KOPT-K1 (cell line): ENCODE data around the gene DIP2C.
"Not testable (repeated sequence)": the region's sequence is repeated elsewhere in the genome, so short reads cannot be mapped to it uniquely, and the experiment has no call there.

Source experiments
- H3K27ac ChIP-seq: fragments of 200-600 bp; sonication (generic); 2 replicates; pipeline ENCODE4 v1.5.1; 2016; ENCODE audit warnings: antibody characterized with exemption, mild to moderate bottlenecking, low read depth, low read length; ENCODE audit not compliant: poor library complexity, severe bottlenecking
- H3K36me3 ChIP-seq: fragments of 200-600 bp; sonication (generic); 2 replicates; pipeline ENCODE4 v1.5.1; 2017; ENCODE audit warnings: antibody characterized with exemption, mild to moderate bottlenecking, low read length, moderate library complexity; ENCODE audit not compliant: insufficient read depth
- H3K9me3 ChIP-seq: fragments of 200-600 bp; sonication (generic); 2 replicates; pipeline ENCODE4 v1.5.1; 2017; ENCODE audit warnings: antibody characterized with exemption, low read length, mild to moderate bottlenecking; ENCODE audit not compliant: insufficient read depth, poor library complexity, severe bottlenecking

DIP2C gene

GRCh38 chr10:265816-266588 is 423.5 kb downstream of the DIP2C start:
- H3K27ac ChIP-seq, H3K36me3 ChIP-seq, H3K9me3 ChIP-seq: not testable (repeated sequence)

DNA sequence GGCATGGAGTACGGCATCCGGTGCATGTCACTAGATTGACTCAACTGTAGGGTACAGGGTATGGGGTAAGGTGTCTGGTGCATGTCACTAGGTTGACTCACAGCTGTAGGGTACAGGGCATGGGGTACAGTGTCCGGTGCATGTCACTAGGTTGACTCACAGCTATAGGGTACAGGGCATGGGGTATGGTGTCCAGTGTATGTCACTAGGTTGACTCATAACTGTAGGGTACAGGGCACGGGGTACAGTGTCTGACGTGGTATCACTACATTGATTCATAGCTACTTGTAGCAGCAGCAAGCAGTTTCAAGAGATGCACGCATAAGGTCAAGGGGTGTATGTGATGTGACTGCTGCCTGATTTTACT is 424.4 kb downstream of the DIP2C start:
- not testable (repeated sequence) for H3K36me3 ChIP-seq, H3K27ac ChIP-seq, H3K9me3 ChIP-seq

- H3K9me3 ChIP-seq, H3K27ac ChIP-seq, H3K36me3 ChIP-seq: not testable (repeated sequence)
Measured at GRCh38 chr10:264160-265073, 425.1 kb downstream of the DIP2C start.

DNA sequence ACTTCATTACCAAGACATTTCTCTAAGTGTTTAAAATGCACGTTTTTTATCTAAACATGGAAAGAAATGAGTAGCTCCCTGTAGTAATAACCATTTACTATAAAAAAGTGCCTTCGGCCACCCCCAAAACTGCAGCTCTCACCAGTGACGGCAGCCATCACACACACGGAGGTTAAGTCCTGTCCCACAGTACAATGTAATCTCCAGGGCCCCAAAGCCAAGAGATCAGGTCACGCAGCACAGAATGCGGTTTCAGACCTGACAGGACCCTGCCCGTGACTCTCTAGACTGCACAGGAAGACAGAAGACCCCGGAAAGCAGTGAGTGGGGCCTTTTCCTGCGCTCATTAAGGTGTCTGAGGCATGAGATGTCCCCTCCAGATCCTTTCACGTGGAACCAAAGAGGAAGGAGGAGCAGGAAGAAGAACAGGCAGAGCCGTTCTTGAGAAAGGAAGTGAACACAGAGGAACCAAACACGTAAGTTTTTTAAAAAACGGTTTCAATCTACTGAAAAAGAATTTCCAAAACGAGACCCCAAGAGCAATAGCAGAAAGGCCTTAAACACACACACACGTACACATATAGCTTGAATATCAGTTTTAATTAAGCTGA is 428.5 kb downstream of the DIP2C start:
- H3K9me3 ChIP-seq = no peaks in the 10 kb centered on the region
- H3K36me3 ChIP-seq = peaks cover 6% of the 10 kb centered on the region
- H3K27ac ChIP-seq = no peak overlapping the region

GRCh38 chr10:251982-252582 is 437.4 kb downstream of the DIP2C start:
- Histone ChIP-seq H3K27ac (no peak overlapping the region), H3K36me3 (peaks cover 88% of the 10 kb centered on the region), H3K9me3 (no peaks in the 10 kb centered on the region)

DNA sequence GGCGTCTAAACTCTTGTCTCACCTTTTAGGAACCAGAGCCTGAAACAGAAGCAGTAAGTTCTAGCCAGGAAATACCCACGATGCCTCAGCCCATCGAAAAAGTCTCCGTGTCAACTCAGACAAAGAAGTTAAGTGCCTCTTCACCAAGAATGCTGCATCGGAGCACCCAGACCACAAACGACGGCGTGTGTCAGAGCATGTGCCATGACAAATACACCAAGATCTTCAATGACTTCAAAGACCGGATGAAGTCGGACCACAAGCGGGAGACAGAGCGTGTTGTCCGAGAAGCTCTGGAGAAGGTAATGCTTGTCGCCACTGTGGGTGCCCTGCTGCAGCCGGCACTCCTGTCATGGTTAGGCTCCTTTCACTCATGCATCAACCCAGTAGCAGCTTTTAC is 441.2 kb downstream of the DIP2C start:
- peaks cover 91% of the 10 kb centered on the region for H3K36me3 ChIP-seq
- H3K9me3 ChIP-seq = no peaks in the 10 kb centered on the region
- no peak overlapping the region for H3K27ac ChIP-seq

- Histone ChIP-seq H3K27ac (no peak overlapping the region), H3K9me3 (no peaks in the 10 kb centered on the region), H3K36me3 (peaks cover 83% of the 10 kb centered on the region)
Measured at GRCh38 chr10:247480-247879, 442.0 kb downstream of the DIP2C start.

GRCh38 chr10:246431-246830 is 443.0 kb downstream of the DIP2C start:
- H3K9me3 ChIP-seq = no peaks in the 10 kb centered on the region
- peaks cover 84% of the 10 kb centered on the region for H3K36me3 ChIP-seq
- no peak overlapping the region for H3K27ac ChIP-seq

DNA sequence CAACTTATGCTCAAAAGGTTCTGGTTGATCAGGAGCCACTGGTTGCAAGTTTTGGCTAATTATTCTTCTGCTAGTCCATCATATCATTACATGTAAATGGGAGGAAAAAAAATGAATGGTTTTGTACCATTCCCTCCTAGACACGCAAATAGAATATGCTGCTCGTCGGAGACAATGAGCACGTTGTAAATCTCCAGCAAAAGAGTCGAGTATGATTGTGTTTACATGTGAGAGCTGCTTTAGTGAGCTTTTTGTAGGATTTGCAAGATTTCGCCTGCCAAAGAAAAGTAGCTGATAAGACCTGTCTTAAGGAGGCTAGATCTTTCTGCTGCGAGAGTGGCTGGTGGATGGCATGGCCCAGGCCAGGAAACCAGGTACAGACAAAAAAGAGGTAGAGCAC is 445.2 kb downstream of the DIP2C start:
- Histone ChIP-seq H3K27ac (no peak overlapping the region), H3K9me3 (no peaks in the 10 kb centered on the region), H3K36me3 (peaks cover 83% of the 10 kb centered on the region)

- Histone ChIP-seq H3K36me3 (peaks cover 79% of the 10 kb centered on the region), H3K27ac (no peak overlapping the region), H3K9me3 (no peaks in the 10 kb centered on the region)
Measured at GRCh38 chr10:241966-242643, 447.4 kb downstream of the DIP2C start.

DNA sequence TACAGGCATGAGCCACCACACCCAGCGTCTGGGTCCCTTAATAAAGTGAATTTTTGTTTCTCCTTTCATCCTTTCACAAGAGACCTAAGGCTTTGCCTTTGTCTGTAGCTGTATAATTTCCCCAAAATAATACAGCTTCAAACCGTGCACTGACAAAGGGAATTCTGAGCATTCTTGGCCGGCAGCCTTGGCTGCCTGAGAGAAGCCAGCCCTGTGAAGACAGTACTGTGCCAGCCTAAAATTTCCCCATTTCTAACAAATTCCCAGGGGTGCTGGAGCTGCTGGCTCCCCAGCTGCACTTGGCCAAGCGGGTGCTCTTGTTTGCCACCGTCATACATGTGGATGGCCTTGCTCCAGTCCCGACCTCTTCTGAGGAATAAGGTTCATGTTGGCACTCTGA is 448.0 kb downstream of the DIP2C start:
- H3K36me3 ChIP-seq = peaks cover 73% of the 10 kb centered on the region
- H3K27ac ChIP-seq = no peak overlapping the region
- no peaks in the 10 kb centered on the region for H3K9me3 ChIP-seq

DNA sequence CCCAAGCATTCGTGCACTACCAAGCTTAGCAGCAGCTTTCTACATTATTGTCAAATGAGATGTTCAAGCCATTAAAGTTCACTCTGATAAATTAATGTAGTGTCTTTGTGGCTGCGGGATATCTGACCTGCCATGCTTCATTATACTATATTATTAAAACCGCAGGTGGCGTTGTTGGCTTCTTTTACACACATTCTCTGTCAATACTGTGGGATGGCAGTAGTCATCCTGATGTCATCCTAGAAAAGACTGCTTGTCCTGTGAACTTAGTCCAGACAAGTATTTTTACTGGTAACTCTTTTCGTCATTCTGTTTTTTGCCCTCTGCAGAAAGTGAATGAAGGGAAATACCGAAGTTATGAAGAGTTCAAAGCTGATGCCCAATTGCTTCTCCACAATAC is 450.4 kb downstream of the DIP2C start:
- H3K9me3 ChIP-seq = no peaks in the 10 kb centered on the region
- no peak overlapping the region for H3K27ac ChIP-seq
- H3K36me3 ChIP-seq = peaks cover 55% of the 10 kb centered on the region

- H3K27ac ChIP-seq = no peak overlapping the region
- H3K36me3 ChIP-seq = peaks cover 37% of the 10 kb centered on the region
- no peaks in the 10 kb centered on the region for H3K9me3 ChIP-seq
Measured at GRCh38 chr10:235915-236314, 453.6 kb downstream of the DIP2C start.

DNA sequence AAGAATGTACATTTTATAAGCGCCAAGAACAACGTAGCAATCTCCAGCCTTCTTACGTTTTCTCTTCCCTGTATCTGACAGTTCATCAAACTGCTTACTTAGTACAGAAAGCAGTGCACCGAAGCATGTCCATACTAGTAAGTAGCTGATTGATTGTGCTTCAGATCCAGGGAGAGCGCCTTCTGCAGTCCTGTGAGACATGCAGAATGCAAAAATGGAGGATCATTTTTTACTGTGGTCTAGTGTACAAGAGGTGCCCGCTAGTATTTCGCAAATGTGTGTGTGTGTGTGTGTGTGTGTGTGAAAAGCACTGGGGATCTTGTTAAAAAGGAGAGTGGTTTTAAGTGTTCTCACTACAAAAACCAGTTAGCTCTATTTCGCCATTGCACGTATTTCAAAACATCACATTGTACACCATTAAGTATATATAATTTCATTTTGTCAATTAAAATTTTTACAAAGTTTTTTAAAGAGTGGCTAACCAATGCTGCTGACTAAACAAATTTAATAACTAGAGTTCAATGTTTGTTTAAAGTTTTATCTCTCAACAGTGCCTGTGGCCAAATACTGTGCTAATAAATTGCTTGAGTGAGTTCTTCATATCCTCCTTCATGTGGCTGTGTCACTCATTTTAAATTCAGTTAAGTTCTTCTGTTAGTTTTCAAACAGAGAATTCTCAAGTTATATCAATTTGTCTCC is 454.6 kb downstream of the DIP2C start:
- Histone ChIP-seq H3K27ac (no peak overlapping the region), H3K9me3 (no peaks in the 10 kb centered on the region), H3K36me3 (peaks cover 27% of the 10 kb centered on the region)
